Stimulated activated CD8-positive, alpha-beta memory T cell treated with anti-CD3 and anti-CD28 coated beads, Interleukin-12 subunit alpha, Interleukin-12 subunit beta, amount 100 ng/mL, for 1 hour (primary cell): ENCODE data around the gene MPZL2.

Source experiments
- DNase-seq: peaks from one replicate; pipeline ENCODE4 v3.0.0-alpha.2; 2020; ENCODE audit warnings: low read depth

MPZL2 gene

DNA sequence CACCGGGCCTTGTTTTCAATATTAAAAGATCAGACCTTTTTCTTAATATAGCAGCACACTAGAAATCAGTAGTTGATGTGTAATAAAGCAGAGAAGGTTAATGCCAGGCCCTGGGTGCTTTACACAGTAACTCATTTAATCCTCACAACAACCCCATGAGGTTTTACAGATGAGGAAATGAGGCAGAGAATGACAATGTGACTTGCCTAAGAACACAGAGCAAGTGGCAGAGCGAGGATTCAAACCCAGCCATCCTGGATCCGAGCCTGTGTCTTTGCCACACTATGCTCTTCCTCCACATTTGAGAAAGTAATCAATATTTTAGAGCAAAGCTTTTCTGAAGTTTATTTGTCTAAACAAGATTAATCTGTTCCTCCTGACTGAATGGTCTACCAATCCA is 46.5 kb downstream of the MPZL2 start:
- DNase-seq, result no peak

- no peak for DNase-seq
Measured at GRCh38 chr11:118216621-118217481, 47.2 kb downstream of the MPZL2 start.

- DNase-seq, result no peak
Measured at GRCh38 chr11:118215765-118216164, 48.3 kb downstream of the MPZL2 start.

DNA sequence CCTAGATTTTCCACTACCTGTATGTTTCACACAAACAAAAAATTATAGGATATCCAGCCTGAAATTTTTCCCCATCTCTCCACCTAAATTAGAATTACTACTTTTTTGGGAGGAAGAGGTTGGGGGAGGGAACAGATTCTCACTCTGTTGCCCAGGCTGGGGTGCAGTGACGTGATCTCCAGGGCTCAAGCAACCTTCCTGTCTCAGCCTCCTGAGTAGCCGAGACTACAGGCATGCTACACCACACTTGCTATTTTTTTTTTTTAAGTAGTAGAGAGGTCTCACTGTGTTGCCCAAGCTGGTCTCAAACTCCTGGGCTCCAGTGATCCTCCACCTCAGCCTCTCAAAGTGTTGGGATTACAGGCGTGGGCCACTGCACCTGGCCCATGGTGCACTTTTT is 48.8 kb downstream of the MPZL2 start:
- no peak for DNase-seq

- no peak for DNase-seq
Measured at GRCh38 chr11:118214210-118214914, 49.7 kb downstream of the MPZL2 start.

GRCh38 chr11:118213781-118214180 is 50.3 kb downstream of the MPZL2 start:
- no peak for DNase-seq

GRCh38 chr11:118213201-118213600 is 50.9 kb downstream of the MPZL2 start:
- no peak for DNase-seq

GRCh38 chr11:118212781-118213191 is 51.3 kb downstream of the MPZL2 start:
- no peak for DNase-seq

- no peak for DNase-seq
Measured at GRCh38 chr11:118212131-118212725, 51.9 kb downstream of the MPZL2 start.

GRCh38 chr11:118211006-118211405 is 53.1 kb downstream of the MPZL2 start:
- no peak for DNase-seq

GRCh38 chr11:118210323-118210722 is 53.8 kb downstream of the MPZL2 start:
- DNase-seq, result no peak

DNA sequence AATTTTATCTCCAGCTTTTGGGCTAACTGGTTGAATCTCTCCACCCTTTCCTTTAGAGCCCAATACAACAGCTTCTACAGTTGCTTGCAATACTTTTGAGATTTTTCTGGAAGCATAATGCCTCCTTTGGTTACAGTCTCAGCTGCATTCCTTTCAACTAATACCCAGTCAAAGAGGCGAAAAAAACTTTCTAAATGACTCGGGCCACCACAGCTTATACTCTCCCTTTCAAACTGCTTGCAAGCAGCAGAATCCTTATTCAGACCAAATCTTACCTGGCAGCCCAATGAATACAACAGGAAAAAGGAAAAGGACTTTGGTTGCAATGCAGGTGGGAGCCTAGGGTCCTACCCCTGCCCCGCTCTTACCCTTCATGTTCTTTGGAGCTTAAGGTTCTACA is 55.1 kb downstream of the MPZL2 start:
- no peak for DNase-seq

DNA sequence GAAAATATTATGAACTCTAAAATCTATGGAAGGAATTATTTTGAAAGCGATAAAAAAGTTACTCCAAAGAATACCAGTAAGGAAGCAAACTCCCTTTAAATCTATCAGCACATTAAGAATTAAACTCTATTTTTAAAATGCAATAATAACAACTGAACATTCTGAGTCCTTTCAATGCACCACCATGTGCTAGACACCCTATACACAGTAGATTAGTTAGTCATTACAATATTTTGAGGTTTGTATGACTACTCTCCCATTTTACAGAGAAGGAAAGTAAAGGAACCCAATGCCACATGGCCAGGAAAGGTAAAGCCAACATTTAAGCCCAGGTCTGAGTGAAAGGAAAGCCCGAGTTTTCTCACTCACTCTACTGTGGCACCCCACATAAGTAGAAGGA is 57.0 kb downstream of the MPZL2 start:
- no peak for DNase-seq

DNA sequence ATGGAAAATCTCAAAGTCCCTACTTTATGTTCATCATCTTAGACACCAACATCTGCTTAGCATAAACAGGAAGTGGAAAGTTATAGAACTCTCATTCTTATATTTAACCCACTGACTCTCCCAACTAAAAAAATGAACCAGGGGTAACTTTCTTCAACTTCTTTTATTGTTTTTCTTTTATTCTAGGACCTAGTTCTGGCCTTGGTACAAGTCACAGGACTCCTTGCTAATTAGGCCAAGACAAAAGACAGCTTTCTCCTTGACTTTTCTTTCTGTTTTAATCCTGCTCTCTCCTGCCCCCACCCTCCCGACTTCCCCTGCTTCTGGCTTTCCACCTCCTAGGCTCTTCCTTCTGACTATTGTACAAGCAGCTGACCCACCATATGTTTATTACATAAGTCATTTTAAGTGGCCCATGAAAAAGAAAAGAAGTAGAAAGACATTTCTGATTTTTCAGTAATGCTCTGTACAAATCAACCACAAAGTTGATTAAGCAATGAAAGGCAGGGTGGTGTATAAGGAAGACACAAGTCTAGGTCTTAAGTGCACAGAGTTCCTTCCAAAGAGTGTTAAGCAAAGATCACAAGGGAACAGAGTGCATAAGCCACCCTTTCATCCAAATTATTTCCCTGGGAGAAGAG is 57.6 kb downstream of the MPZL2 start:
- DNase-seq, result no peak

- no peak for DNase-seq
Measured at GRCh38 chr11:118205606-118206378, 58.3 kb downstream of the MPZL2 start.
